Activated effector memory CD4-positive, alpha-beta T cell treated with Interleukin-2 at 50 U/mL for 16 hours (primary cell): ENCODE data around the gene FAM234B.
"Not testable (repeated sequence)": the region's sequence is repeated elsewhere in the genome, so short reads cannot be mapped to it uniquely, and the experiment has no call there.

Experiments used
- DNase-seq: peaks from one replicate; pipeline ENCODE4 v3.0.0-alpha.2; 2020

Gene FAM234B

DNA sequence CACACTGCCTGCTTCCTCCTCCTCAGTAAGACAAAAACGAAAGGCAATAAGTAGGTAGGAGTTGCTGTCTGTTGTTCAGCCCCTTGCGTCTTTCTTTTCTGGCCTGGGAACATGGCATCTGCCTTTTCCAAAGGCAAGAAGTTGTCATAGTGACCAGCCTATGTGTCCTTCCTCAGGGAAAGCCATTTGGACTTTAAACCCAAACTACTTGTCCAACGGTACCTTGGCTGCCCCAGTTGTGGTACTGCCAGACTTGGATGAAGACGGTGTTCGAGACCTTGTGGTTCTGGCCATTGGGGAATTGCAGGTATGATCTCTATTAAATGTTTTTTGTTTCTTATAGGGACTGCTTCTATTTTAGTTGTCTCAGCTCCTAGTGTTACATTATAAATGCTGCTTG lies 18.5 kb downstream of the FAM234B start:
- no peak for DNase-seq

- DNase-seq, result no peak
Measured at GRCh38 chr12:13066014-13066413, 21.8 kb downstream of the FAM234B start.

- DNase-seq, result no peak
Measured at GRCh38 chr12:13066459-13066858, 22.3 kb downstream of the FAM234B start.

DNA sequence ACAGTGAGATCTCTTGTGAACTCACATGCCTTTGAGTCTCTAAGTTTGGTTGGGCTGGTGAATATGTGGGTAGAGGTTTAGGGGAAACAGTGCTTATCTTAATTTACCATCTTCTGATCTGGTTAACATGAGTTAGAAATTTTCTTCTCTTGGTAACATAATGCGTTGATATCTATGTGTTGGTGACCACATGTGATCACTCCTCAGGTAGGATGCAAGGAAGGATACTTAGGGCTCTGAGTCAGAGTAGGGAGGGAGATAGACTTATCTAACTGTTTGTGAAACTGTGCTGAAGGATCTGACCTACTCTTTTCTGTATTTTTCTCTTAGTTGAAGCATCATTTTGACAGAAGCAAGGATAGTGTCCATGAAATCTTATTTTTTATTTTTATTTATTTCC lies 23.1 kb downstream of the FAM234B start:
- DNase-seq, result no peak

- no peak for DNase-seq
Measured at GRCh38 chr12:13069380-13069779, 25.2 kb downstream of the FAM234B start.

GRCh38 chr12:13071305-13072280 lies 27.4 kb downstream of the FAM234B start:
- DNase-seq, result no peak

DNA sequence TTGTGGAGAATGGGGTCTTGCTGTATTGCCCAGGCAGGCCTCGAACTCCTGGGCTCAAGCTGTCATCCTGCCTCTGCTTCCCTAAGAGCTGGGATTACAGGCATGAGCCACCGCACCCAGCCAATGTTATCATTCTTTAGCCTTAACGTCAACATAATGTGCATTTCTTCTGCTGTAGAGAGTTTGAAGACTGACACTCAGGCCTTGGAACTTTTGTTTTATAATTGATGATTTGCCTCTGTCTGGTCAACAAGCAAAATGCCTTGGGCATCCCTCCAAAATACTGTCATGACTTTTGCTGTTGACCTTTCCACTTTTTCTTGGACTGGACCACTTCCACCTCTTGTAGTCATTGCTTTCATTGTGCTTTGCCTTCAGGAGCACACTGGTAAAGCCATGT lies 29.0 kb downstream of the FAM234B start:
- no peak for DNase-seq

- DNase-seq, result no peak
Measured at GRCh38 chr12:13074396-13075117, 30.4 kb downstream of the FAM234B start.

GRCh38 chr12:13075118-13075480 lies 30.9 kb downstream of the FAM234B start:
- no peak for DNase-seq

DNA sequence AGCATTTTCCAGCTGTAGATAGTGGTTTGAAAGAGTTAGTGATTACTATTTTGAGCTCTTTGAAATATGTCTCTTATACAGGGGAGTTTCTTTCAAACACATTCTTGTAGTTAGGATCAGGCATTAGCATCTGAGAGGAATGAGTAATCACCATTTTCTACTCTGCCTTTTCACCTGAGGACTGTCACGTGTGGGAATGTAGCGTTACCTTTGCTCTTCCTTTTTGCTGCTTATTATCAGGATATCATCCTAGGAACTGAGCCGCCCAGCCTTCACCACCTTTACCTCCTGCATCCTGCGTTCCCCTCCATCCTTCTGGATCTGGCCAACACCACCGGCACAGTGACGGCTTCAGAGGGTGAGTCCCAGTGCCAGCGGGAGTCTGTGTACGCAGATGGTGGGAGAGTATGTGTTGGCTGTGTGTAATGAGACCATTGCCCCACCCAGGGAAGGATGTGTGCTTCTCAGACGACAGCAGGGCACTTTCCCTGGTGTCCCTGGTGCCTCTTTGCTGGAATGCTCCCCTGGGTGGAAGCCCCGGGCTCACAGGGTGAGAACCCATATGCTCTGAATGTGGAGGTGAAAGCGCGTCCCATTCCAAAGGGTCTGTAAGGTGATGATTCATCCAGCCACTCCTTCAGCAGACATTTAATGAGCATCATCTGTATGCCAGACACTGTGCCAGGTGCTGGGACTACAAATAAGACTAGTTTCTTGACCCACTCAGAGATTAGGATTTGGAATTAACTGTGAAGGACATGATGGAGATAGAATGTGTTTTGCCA lies 31.8 kb downstream of the FAM234B start:
- no peak for DNase-seq

DNA sequence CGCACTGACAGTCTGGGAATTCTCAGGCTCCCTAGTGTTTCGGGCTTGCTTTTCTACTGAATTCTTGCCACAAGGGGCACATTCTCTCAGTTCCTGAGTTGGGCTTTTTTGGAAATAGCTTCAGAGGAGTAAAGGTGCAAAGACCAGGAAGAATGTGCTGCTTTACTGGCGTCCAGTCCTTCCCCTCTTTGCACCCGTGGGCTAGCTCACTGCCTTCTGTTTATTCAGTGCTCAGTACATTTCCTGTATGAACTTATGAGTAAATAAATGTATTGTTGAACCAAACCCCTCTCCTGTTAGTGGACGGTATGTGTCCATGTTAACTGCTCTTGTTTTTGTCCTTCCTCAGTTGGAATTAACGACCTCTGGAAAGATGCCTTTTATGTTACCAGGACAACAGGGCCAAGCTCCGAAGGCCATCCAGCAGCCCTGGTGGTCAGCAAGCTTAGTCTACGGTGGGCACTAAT lies 35.3 kb downstream of the FAM234B start:
- no peak for DNase-seq

GRCh38 chr12:13080266-13080665 lies 36.1 kb downstream of the FAM234B start:
- DNase-seq, result no peak

GRCh38 chr12:13082861-13083260 lies 38.7 kb downstream of the FAM234B start:
- DNase-seq, result no peak

DNA sequence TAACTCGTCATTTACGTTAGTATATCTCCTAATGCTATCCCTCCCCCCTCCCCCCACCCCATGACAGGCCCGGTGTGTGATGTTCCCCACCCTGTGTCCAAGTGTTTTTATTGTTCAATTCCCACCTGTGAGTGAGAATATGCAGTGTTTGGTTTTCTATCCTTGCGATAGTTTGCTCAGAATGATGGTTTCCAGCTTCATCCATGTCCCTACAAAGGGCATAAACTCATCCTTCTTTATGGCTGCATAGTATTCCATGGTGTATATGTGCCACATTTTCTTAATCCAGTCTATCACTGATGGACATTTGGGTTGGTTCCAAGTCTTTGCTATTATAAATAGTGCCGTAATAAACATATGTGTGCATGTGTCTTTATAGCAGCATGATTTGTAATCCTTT lies 39.5 kb downstream of the FAM234B start:
- DNase-seq, result not testable (repeated sequence)

DNA sequence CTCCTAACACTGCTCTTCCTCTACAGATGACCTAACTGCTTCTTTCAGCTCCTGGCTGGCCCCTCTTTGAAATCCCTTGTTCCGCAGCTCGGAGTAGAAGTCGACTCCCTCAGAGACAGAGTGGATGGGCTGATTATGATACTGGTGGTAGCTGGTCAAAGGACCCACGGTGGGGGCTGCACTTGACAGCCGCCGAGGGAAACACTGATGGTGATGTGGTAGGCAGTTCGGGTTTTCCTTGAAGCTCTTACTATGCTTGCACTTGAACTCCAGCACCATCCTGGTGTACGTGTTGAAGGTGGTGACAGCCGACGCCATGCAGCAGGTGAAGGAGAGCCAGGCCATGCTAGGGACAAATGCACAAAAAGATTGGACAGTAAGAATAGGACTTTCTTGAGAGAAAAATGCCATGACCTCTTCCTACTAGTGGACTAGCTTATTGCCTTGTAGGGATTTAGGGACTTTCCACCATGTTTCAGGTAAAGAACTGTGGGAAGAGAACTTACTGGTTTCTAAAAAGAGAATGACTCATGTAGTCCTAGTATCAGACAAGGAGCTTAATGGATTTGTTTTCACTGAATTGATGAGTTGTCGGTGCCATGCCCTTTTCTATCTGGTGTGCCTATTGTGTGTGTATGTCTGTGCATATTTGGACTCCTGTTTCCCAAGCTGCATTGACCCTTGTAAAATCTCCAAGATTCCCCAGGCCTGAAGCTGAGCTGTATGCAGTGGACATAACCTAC lies 40.9 kb downstream of the FAM234B start:
- no peak for DNase-seq

DNA sequence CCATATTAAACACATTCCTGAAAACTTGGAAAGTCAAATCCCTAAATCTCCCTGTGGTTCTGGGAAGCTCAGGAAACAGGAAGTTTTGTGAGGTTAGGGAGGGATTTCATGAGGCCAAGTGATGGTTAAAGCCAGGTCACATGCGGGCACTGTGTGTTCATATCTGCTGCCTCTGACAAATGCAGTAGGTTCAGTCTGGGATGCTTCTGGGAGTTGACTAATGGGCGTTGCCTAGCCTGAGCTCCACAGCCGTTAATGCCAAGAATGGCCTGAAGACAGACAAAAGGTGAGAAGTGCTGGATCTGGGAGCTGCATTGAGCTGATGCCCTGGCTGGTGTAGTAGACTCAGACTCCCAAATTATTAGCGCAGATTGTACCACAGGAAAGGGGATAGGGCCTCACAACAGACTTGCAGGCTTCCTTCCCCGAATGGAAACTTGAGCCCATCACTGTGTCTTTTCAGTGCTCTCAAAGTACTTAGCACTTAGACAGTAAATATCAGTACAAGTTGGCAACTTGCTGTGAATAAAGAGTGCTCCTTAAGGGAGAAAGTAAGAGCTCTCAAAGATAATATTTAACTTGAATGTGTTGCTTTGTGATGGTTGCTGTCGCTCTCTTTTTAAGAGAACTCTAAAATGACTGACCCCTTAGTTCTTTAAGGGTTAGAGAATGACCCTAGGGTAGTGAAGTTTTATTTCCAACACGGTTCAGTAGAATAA lies 41.9 kb downstream of the FAM234B start:
- no peak for DNase-seq

DNA sequence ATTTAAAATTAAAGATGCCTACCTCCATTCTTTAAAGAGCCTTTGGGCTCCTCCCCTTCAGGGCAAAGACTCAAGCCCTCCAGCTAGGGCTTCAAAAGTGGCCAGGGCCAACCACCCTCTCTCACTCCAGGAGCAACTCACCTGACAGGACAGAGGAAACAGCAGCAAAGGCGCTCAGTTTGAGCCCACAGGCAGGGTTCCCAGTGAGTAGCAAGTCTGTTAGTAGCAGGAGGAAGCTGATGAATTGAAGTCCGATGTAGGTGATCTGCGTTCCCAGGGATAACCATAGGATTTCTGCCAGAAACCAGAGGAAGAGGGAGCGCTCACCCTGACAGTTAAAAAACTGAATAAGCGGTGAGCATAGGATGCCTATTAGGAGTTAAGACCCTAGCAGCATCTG lies 43.6 kb downstream of the FAM234B start:
- no peak for DNase-seq

DNA sequence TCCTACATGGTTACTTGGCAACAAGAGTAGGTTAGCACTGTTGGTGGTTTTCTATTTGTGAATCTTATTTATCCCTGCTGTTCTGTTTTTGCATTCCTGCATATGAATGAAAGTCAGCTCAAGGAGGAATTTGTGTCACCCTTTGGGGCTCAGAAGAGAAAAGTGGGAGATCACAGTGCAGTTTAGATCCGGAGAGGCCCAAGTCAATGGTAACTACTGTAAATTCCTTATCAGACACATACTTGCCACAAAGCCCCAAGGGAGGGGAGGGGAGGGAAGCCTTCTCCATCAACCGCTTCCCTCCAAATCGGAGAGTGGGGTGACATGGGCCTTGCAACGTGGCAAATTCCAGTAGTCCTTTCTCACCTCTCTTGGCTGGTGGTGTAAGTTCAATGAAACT lies 44.3 kb downstream of the FAM234B start:
- no peak for DNase-seq

GRCh38 chr12:13090054-13090453 lies 45.9 kb downstream of the FAM234B start:
- DNase-seq, result no peak

- DNase-seq, result no peak
Measured at GRCh38 chr12:13091832-13092231, 47.7 kb downstream of the FAM234B start.

- DNase-seq, result no peak
Measured at GRCh38 chr12:13093191-13093847, 49.1 kb downstream of the FAM234B start.
